Esophagus muscularis mucosa (tissue), 4 donors: ENCODE measurements around the gene DHX36. TPM values are rescaled to one million over a fixed set of nuclear protein-coding genes. Genes with fewer than 3 reads are reported as not detected.

Source experiments
- DNase-seq: peaks from one replicate; pipeline ENCODE4 v3.0.0-alpha.2; 2017; ENCODE audit errors: extremely low spot score
- H3K27ac ChIP-seq, 4 donors: fragments of 200-600 bp; sonication (generic); replicated peaks in 1 of 4; 1 replicate in 3 of 4; 2 replicates in 1 of 4; pipeline ENCODE4 v1.5.1; 2016 to 2019; ENCODE audit warnings: mild to moderate bottlenecking in 1 of 4
- H3K27me3 ChIP-seq, 4 donors: fragments of 200-600 bp; sonication (generic); one replicate each; pipeline versions ENCODE4 v1.5.1 to v1.6.0; 2016 to 2019
- H3K36me3 ChIP-seq, 4 donors: fragments of 200-600 bp; sonication (generic); one replicate each; pipeline ENCODE4 v1.5.1; 2016 to 2019
- H3K4me1 ChIP-seq, 4 donors: fragments of 200-600 bp; sonication (generic); one replicate each; pipeline ENCODE4 v1.5.1; 2016 to 2019
- H3K4me3 ChIP-seq, 4 donors: fragments of 200-600 bp; sonication (generic); 1 replicate in 2 of 4; 2 replicates in 2 of 4; pipeline ENCODE4 v1.5.1; 2016 to 2019; ENCODE audit warnings: mild to moderate bottlenecking in 4 of 4, moderate library complexity in 1 of 4
- H3K9me3 ChIP-seq, 4 donors: fragments of 200-600 bp; sonication (generic); 1 replicate in 3 of 4; 2 replicates in 1 of 4; pipeline ENCODE4 v1.5.1; 2016 to 2019
- EP300 ChIP-seq: sonication (generic); formaldehyde crosslinking; IDR thresholded peaks from one replicate; pipeline ENCODE4 v1.6.1; 2017; ENCODE audit warnings: antibody characterized with exemption
- POLR2A ChIP-seq: fragments of 450-650 bp; IDR thresholded peaks from one replicate; pipeline ENCODE4 v1.6.1; 2017; ENCODE audit warnings: antibody characterized with exemption, moderate library complexity, mild to moderate bottlenecking, low read depth
- POLR2AphosphoS5 ChIP-seq, 2 donors: sonication (generic); formaldehyde crosslinking; IDR thresholded peaks; one replicate each; pipeline ENCODE4 v1.6.1; 2017; ENCODE audit warnings: antibody characterized with exemption in 2 of 2
- WGBS: methylation state at CpG from one replicate; pipeline ENCODE4 v1.1.5; 2018; 5-methylcytosine and 5-hydroxymethylcytosine counted together
- intact Hi-C: fragments of 100-400 bp; cut with DNase I; formaldehyde crosslinking; loops from one replicate; pipeline ENCODE4 v1.15.1; 2023
- total RNA-seq, 4 donors: library from RNA; depleted of rRNA; stranded (reverse); fragments of >200 nt; gene quantifications; one replicate each; pipeline versions ENCODE4 v1.1.0 to v1.2.1, GENCODE V29; 2016
- TF ChIP-seq, protein P1 (sequence below), 3 experiments: fragments of 200-600 bp in 2 of 3; fragments of 450-650 bp in 1 of 3; sonication (generic) in 2 of 3; IDR thresholded peaks; one replicate each; pipeline ENCODE4 v1.5.1; 2017 to 2019; ENCODE audit warnings: antibody characterized with exemption in 3 of 3, mild to moderate bottlenecking in 2 of 3, moderate library complexity in 1 of 3

DHX36 gene
- total RNA-seq, 4 donors from 2014 or later: 35.0 to 84.7 (median 54.5) TPM

DNA sequence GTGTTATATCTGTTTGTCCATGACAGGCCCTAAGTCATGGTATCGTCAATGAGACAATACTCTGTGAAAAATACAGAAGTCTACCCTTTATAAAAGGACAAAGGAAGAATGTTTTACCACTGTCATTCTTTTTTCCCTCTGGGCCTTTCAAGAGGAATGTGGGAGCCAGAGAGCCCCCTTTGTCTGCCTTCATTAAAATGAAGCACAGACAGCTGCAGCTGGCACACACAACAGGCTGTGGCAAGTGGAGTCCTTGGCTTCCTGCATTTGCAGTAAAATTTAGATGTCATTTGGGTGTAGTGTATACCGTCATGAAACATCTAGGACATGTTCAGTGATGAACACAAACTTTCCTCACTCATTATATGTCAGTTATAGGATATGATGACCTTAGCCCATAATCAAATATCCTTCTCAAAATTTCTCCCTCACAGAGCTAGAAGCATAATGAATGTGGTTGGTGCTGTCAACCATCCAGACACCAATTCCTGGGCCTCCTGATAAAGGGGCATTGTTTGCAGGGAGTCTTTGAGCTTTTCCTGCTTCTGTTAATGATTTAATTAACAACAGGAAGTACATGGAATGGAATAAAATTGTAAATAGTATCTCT is 76.4 kb downstream of the DHX36 start:
- H3K4me3 ChIP-seq: no peak overlapping the region
- H3K36me3 ChIP-seq: peaks cover 0 to 22% (median 5%) of the 10 kb centered on the region in 4 donors
- intact Hi-C loops: no loop called here
- DNase-seq: no peak
- no peaks in the 10 kb centered on the region for H3K27me3 ChIP-seq
- no peaks in the 10 kb centered on the region for H3K9me3 ChIP-seq
- WGBS: 84% methylated on average over 2 of the region's 2 CpGs
- TF ChIP-seq POLR2A (no peak), POLR2AphosphoS5 (IDR thresholded peaks at IDR 0.05) (no peak), EP300 (no peak)
- TF ChIP-seq, protein P1, sequence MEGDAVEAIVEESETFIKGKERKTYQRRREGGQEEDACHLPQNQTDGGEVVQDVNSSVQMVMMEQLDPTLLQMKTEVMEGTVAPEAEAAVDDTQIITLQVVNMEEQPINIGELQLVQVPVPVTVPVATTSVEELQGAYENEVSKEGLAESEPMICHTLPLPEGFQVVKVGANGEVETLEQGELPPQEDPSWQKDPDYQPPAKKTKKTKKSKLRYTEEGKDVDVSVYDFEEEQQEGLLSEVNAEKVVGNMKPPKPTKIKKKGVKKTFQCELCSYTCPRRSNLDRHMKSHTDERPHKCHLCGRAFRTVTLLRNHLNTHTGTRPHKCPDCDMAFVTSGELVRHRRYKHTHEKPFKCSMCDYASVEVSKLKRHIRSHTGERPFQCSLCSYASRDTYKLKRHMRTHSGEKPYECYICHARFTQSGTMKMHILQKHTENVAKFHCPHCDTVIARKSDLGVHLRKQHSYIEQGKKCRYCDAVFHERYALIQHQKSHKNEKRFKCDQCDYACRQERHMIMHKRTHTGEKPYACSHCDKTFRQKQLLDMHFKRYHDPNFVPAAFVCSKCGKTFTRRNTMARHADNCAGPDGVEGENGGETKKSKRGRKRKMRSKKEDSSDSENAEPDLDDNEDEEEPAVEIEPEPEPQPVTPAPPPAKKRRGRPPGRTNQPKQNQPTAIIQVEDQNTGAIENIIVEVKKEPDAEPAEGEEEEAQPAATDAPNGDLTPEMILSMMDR (IDR thresholded peaks at IDR 0.05): no peak
- H3K4me1 ChIP-seq: peaks cover 5 to 49% (median 40%) of the 10 kb centered on the region in 4 donors
- H3K27ac ChIP-seq: peak overlapping the region in 3 of 4 donors; percentile 1 to 25 (median 2)

DNA sequence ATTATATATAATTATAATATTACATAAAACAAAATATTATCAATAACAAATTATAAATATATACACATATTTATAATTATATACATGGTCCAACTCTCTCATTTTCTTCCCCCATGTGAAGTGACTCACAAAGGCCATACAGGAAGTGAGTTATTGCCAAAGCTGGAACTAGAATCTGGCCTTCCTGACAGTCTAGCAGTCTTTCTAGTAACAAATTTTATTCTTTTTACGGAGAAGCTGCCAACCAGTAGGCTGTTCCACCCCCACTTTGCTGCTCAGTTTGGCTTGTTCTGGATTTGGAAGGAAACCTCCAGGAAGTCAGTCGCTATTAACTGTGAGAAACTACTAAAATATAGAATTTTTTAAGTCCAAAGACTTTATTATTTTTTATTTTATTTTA is 79.6 kb downstream of the DHX36 start:
- Histone ChIP-seq H3K4me1 (peaks cover 5 to 39% (median 28%) of the 10 kb centered on the region in 4 donors), H3K4me3 (no peak overlapping the region), H3K36me3 (peaks cover 0 to 41% (median 18%) of the 10 kb centered on the region in 4 donors), H3K27me3 (no peaks in the 10 kb centered on the region), H3K9me3 (no peaks in the 10 kb centered on the region), H3K27ac (peak overlapping the region; percentile 32 to 73 (median 61))
- WGBS: 66% methylated on average over 2 of the region's 2 CpGs
- TF ChIP-seq POLR2A (no peak), EP300 (no peak), POLR2AphosphoS5 (IDR thresholded peaks at IDR 0.05) (no peak)
- TF ChIP-seq, protein P1 (IDR thresholded peaks at IDR 0.05): no peak
- intact Hi-C loops: no loop called here
- no peak for DNase-seq

DNA sequence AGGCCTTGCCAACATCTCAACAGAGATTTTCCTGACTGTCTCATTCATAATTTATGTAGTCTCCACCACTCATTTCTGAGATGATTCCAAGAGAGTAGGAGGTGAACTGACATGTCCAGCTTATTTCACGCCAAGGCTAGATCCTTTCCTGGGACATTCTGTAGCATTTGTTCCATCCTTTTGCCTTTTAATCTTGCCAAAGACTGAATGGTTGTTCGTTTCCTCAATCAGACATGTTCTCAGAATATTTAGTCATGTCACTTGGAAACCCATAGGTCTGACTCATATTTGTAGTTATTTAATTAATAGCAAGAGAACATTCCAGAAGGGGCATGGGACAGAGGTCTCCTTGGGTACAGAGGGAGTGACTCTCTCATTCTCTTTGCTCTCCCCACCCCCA is 80.9 kb downstream of the DHX36 start:
- intact Hi-C loops: no loop called here

DNA sequence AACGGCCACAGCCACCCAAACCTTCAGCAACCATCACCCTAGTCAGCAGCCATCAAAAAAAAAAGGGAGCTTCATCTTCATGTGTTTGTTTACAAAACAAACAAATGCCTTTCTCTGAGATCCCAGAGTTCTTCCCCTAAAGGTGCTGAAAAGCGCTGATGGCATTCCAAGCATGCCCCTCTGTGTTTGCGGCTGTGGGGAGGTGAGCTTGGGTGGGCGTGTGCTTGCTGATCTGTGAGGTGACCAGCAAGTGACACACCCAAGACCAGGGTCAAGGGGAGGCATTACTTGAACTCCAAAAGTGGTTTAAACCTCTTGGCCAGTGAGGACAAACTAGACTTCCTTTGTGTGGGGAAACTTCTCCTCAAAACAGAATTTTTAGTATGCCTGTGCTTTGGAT is 81.5 kb downstream of the DHX36 start:
- intact Hi-C loops: no loop called here
- WGBS: 71% methylated on average over 4 of the region's 4 CpGs
- peaks cover 0 to 32% (median 13%) of the 10 kb centered on the region in 4 donors for H3K36me3 ChIP-seq
- TF ChIP-seq, protein P1 (IDR thresholded peaks at IDR 0.05): no peak
- TF ChIP-seq POLR2A (no peak), EP300 (no peak), POLR2AphosphoS5 (IDR thresholded peaks at IDR 0.05) (no peak)
- no peak overlapping the region for H3K4me3 ChIP-seq
- no peaks in the 10 kb centered on the region for H3K27me3 ChIP-seq
- peaks cover 3 to 58% (median 37%) of the 10 kb centered on the region in 4 donors for H3K4me1 ChIP-seq
- H3K9me3 ChIP-seq: no peaks in the 10 kb centered on the region
- no peak for DNase-seq
- H3K27ac ChIP-seq: peak overlapping the region; percentile 60 to 73 (median 68)

More for the DNA sequence above, 80.9 kb downstream of the DHX36 start:
- no peak overlapping the region for H3K4me3 ChIP-seq
- H3K9me3 ChIP-seq: no peaks in the 10 kb centered on the region
- WGBS: 32% methylated on average over 2 of the region's 2 CpGs
- peaks cover 0 to 32% (median 13%) of the 10 kb centered on the region in 4 donors for H3K36me3 ChIP-seq
- no peaks in the 10 kb centered on the region for H3K27me3 ChIP-seq
- H3K27ac ChIP-seq: peak overlapping the region; percentile 60 to 73 (median 68)
- no peak for DNase-seq
- H3K4me1 ChIP-seq: peaks cover 5 to 52% (median 35%) of the 10 kb centered on the region in 4 donors
- peak; percentile 32 to 63 for TF ChIP-seq POLR2AphosphoS5 (IDR thresholded peaks at IDR 0.05)
- no peak for TF ChIP-seq EP300
- TF ChIP-seq, protein P1 (IDR thresholded peaks at IDR 0.05): no peak
- TF ChIP-seq POLR2A: no peak
